KMS-11 (cell line): ENCODE results near the gene SPDYE6.

Experiments used
- H2AFZ ChIP-seq: fragments of 200-600 bp; sonication (generic); 2 replicates; pipeline ENCODE4 v1.6.1; 2016; ENCODE audit warnings: antibody characterized with exemption, mixed run types, low read depth
- H3K27ac ChIP-seq: fragments of 200-600 bp; sonication (generic); 2 replicates; pipeline ENCODE4 v1.6.1; 2016; ENCODE audit warnings: mild to moderate bottlenecking, mixed run types
- H3K27me3 ChIP-seq: fragments of 200-600 bp; sonication (generic); 2 replicates; pipeline ENCODE4 v1.6.1; 2017; ENCODE audit warnings: mild to moderate bottlenecking, low read depth, mixed run types, moderate library complexity; ENCODE audit not compliant: insufficient read depth
- H3K36me3 ChIP-seq: fragments of 200-600 bp; sonication (generic); 2 replicates; pipeline ENCODE4 v1.6.1; 2017; ENCODE audit warnings: mild to moderate bottlenecking, mixed run types; ENCODE audit not compliant: insufficient read depth
- H3K4me1 ChIP-seq: fragments of 200-600 bp; sonication (generic); 2 replicates; pipeline ENCODE4 v1.6.1; 2016; ENCODE audit warnings: mild to moderate bottlenecking, low read depth, mixed run types; ENCODE audit not compliant: poor library complexity, severe bottlenecking
- H3K4me2 ChIP-seq: fragments of 200-600 bp; sonication (generic); 2 replicates; pipeline ENCODE4 v1.7.0; 2016; ENCODE audit warnings: mild to moderate bottlenecking, mixed run types
- H3K4me3 ChIP-seq: fragments of 200-600 bp; sonication (generic); IDR thresholded peaks from 2 replicates; pipeline ENCODE4 v1.6.1; 2017; ENCODE audit warnings: low read depth, low read length, mixed read lengths; ENCODE audit not compliant: insufficient read depth
- H3K79me2 ChIP-seq: fragments of 200-600 bp; sonication (generic); 2 replicates; pipeline ENCODE4 v1.6.1; 2016; ENCODE audit warnings: low read depth, mixed run types; ENCODE audit not compliant: insufficient read depth
- H3K9ac ChIP-seq: fragments of 200-600 bp; sonication (generic); 2 replicates; pipeline ENCODE4 v1.6.1; 2016; ENCODE audit warnings: mild to moderate bottlenecking, mixed run types
- H4K20me1 ChIP-seq: fragments of 200-600 bp; sonication (generic); 2 replicates; pipeline ENCODE4 v1.6.1; 2016; ENCODE audit warnings: mild to moderate bottlenecking, mixed run types; ENCODE audit not compliant: insufficient read depth
- TF ChIP-seq, protein P1 (sequence below): fragments of 200-600 bp; sonication (generic); conservative IDR thresholded peaks from 2 replicates; pipeline ENCODE4 v1.6.1; 2017; ENCODE audit warnings: low read depth, mild to moderate bottlenecking, antibody characterized with exemption, low read length, moderate library complexity, mixed read lengths

The SPDYE6 gene

DNA sequence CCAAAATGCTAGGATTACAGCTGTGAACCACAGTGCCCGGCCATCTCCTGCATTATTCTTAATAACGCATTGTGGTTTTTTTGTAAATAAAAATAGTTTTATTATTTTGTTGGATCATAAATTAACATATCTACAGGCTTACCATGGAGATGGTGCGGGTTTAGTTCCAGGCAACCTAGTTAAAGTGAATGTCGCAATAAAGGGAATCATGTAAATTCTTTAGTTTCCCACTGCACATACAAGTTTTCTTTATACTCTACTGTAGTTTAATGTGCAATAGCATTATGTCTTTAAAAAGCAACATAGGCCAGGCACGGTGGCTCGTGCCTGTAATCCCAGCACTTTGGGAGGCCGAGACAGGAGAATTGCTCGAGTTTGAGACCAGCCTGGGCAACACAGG, 42.3 kb upstream of the SPDYE6 start:
- Histone ChIP-seq H3K4me1 (peaks cover 59% of the 10 kb centered on the region), H3K27ac (no peak overlapping the region), H3K36me3 (peaks cover 9% of the 10 kb centered on the region; the same call in 1 of the 2 replicates), H3K4me2 (no peak overlapping the region), H3K4me3 (no peak overlapping the region), H3K27me3 (no peaks in the 10 kb centered on the region), H4K20me1 (no peaks in the 10 kb centered on the region), H2AFZ (no peak overlapping the region), H3K79me2 (peaks cover 28% of the 10 kb centered on the region), H3K9ac (no peak overlapping the region)
- TF ChIP-seq, protein P1, sequence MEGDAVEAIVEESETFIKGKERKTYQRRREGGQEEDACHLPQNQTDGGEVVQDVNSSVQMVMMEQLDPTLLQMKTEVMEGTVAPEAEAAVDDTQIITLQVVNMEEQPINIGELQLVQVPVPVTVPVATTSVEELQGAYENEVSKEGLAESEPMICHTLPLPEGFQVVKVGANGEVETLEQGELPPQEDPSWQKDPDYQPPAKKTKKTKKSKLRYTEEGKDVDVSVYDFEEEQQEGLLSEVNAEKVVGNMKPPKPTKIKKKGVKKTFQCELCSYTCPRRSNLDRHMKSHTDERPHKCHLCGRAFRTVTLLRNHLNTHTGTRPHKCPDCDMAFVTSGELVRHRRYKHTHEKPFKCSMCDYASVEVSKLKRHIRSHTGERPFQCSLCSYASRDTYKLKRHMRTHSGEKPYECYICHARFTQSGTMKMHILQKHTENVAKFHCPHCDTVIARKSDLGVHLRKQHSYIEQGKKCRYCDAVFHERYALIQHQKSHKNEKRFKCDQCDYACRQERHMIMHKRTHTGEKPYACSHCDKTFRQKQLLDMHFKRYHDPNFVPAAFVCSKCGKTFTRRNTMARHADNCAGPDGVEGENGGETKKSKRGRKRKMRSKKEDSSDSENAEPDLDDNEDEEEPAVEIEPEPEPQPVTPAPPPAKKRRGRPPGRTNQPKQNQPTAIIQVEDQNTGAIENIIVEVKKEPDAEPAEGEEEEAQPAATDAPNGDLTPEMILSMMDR = no peak

DNA sequence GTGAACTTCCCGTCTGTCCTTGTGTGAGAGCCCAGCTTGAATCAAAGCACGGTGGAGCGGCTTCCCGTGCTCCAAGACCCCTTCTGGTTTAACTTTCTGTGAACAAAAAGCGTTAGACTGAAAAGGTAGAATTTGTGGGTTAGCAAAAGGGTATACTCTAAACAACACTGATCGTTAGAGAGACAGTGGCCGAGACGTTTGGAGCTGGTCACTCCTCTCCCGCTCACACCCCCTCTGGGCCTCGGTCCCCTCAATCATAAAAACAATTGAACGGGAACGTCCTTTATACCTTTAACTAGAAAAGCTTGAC, 40.4 kb upstream of the SPDYE6 start:
- Histone ChIP-seq H2AFZ (peak overlapping the region; percentile 34; the same call in 1 of the 2 replicates), H3K4me1 (peaks cover 41% of the 10 kb centered on the region), H4K20me1 (no peaks in the 10 kb centered on the region), H3K4me3 (no peak overlapping the region), H3K9ac (peak overlapping the region; percentile 87), H3K27ac (peak overlapping the region; percentile 59), H3K4me2 (peak overlapping the region; percentile 85), H3K27me3 (no peaks in the 10 kb centered on the region), H3K36me3 (peaks cover 9% of the 10 kb centered on the region; the same call in 1 of the 2 replicates), H3K79me2 (peaks cover 28% of the 10 kb centered on the region)
- TF ChIP-seq, protein P1 = no peak

DNA sequence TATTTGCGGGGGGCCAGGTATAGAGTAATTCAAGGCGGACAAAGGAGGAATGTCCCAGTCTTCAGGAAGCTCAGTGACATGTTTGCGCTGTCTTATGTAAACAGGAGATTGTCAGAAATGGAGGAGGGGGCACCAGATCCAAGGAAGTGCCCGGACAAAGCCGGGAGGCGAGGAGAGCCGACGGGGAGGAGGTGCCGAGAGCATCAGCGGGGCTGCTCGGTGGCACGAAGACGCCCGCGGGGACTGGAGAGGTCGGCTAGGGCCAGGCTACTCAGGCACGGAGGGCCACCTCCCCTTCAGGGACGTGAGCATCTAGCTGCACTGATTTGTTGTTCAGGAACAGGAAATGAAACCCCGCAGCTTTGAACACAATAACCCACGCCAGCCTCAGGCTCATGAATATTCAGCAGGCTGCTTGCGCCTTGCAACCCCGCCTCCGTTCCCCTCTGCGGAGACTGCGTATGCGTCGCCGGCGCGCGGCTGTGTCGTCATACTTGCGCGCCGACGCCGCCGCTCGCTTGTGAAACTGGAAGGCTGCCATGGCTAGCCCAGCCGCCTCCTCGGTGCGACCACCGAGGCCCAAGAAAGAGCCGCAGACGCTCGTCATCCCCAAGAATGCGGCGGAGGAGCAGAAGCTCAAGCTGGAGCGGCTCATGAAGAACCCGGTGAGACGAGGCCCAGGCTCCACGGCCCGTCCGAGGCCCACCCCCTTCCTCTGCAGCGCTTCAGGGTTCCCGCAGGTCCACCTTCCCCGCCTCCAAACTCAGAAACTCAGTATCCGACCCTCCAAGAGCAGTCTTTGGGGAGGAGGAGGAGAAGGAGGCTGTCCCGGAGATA, 39.8 kb upstream of the SPDYE6 start, which contains the start of gene PRKRIP1:
Gene PRKRIP1, plus strand, starts transcription at position 491 of the 837 bp plus-strand sequence. Its CDS starts 49 bp downstream, at position 540.
- Histone ChIP-seq H3K9ac (peak within 1 kb of the TSS; percentile 87), H3K4me2 (peak within 1 kb of the TSS; percentile 85), H3K79me2 (peaks cover 24% of the 10 kb centered on the region), H2AFZ (peak within 1 kb of the TSS; percentile 34; the same call in 1 of the 2 replicates), H3K36me3 (peaks cover 9% of the 10 kb centered on the region; the same call in 1 of the 2 replicates), H4K20me1 (no peaks in the 10 kb centered on the region), H3K4me1 (peaks cover 38% of the 10 kb centered on the region), H3K27me3 (no peaks in the 10 kb centered on the region), H3K4me3 (no peak within 1 kb of the TSS), H3K27ac (peak within 1 kb of the TSS; percentile 59)
- TF ChIP-seq, protein P1 = no peak

DNA sequence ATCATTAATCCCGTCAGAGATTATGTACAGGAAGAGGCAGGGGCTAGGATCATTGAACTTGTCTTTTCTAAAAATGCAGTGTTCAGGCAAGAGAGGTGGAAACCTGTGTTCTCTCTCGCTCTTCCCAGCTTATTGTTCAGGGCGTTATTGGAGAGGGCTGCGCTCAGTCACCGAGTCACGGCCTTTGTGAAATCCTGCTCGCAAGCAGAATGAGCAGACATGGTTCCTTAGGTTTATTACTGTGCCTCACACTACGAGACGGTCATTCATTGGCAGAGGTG, 39.3 kb upstream of the SPDYE6 start:
- Histone ChIP-seq H3K27ac (peak overlapping the region; percentile 14; the same call in 1 of the 2 replicates), H4K20me1 (no peaks in the 10 kb centered on the region), H3K4me3 (no peak overlapping the region), H3K36me3 (peaks cover 9% of the 10 kb centered on the region; the same call in 1 of the 2 replicates), H3K9ac (peak overlapping the region; percentile 9; the same call in 1 of the 2 replicates), H3K79me2 (peaks cover 19% of the 10 kb centered on the region), H3K4me2 (peak overlapping the region; percentile 53), H2AFZ (no peak overlapping the region; the same call in 1 of the 2 replicates), H3K27me3 (no peaks in the 10 kb centered on the region), H3K4me1 (peaks cover 39% of the 10 kb centered on the region)
- TF ChIP-seq, protein P1 = no peak
